ENCODE results near the gene DNM3.

Gene DNM3

GRCh38 chr1:171803045-171803444 lies 38.3 kb upstream of the DNM3 start:
- no peak overlapping the region for H3K9ac ChIP-seq (ENCODE audit: low read length)

GRCh38 chr1:171803461-171804022 lies 37.8 kb upstream of the DNM3 start:
- H3K9me3 ChIP-seq (ENCODE audit: insufficient read depth, low read length): no peaks in the 10 kb centered on the region
- H2AFZ ChIP-seq (ENCODE audit: low read depth, low read length, severe bottlenecking): no peak overlapping the region
- H3K4me2 ChIP-seq (ENCODE audit: low read depth, low read length, poor library complexity, severe bottlenecking): no peak overlapping the region
- no peak overlapping the region for H3K4me3 ChIP-seq (ENCODE audit: insufficient read depth, low read length, poor library complexity, severe bottlenecking)
- no peaks in the 10 kb centered on the region for H3K36me3 ChIP-seq (ENCODE audit: low read length)
- no peaks in the 10 kb centered on the region for H3K27me3 ChIP-seq (ENCODE audit: low read length)
- no peak for TF ChIP-seq EZH2phosphoT487 (conservative IDR thresholded peaks at IDR 0.05; ENCODE audit: low read length)
- no peak for TF ChIP-seq CTCF (IDR thresholded peaks at IDR 0.05; ENCODE audit: insufficient read depth, low read length, poor library complexity, severe bottlenecking)
- H3K9ac ChIP-seq (ENCODE audit: low read length): no peak overlapping the region
- H3K27ac ChIP-seq (ENCODE audit: low read depth, low read length): no peak overlapping the region
- no peaks in the 10 kb centered on the region for H3K79me2 ChIP-seq (ENCODE audit: insufficient read depth, low read length)
- no peaks in the 10 kb centered on the region for H4K20me1 ChIP-seq (ENCODE audit: low read depth, low read length)
- H3K9me2 ChIP-seq (replicated peaks; ENCODE audit: insufficient read depth, low read length): no peaks in the 10 kb centered on the region
- no peaks in the 10 kb centered on the region for H3F3A ChIP-seq (ENCODE audit: insufficient read depth)

More at GRCh38 chr1:171803045-171803444, 38.3 kb upstream of the DNM3 start:
- Histone ChIP-seq H3K27ac (ENCODE audit: low read depth, low read length) (no peak overlapping the region), H3K4me2 (ENCODE audit: low read depth, low read length, poor library complexity, severe bottlenecking) (no peak overlapping the region), H3K36me3 (ENCODE audit: low read length) (no peaks in the 10 kb centered on the region), H4K20me1 (ENCODE audit: low read depth, low read length) (no peaks in the 10 kb centered on the region), H3K27me3 (ENCODE audit: low read length) (no peaks in the 10 kb centered on the region), H3K9me2 (replicated peaks; ENCODE audit: insufficient read depth, low read length) (no peaks in the 10 kb centered on the region), H2AFZ (ENCODE audit: low read depth, low read length, severe bottlenecking) (no peak overlapping the region), H3K9me3 (ENCODE audit: insufficient read depth, low read length) (no peaks in the 10 kb centered on the region), H3K4me3 (ENCODE audit: insufficient read depth, low read length, poor library complexity, severe bottlenecking) (no peak overlapping the region), H3F3A (ENCODE audit: insufficient read depth) (no peaks in the 10 kb centered on the region), H3K79me2 (ENCODE audit: insufficient read depth, low read length) (no peaks in the 10 kb centered on the region)
- TF ChIP-seq EZH2phosphoT487 (conservative IDR thresholded peaks at IDR 0.05; ENCODE audit: low read length) (no peak), CTCF (IDR thresholded peaks at IDR 0.05; ENCODE audit: insufficient read depth, low read length, poor library complexity, severe bottlenecking) (no peak)

- Histone ChIP-seq H3K4me3 (ENCODE audit: insufficient read depth, low read length, poor library complexity, severe bottlenecking) (no peak overlapping the region), H3K27ac (ENCODE audit: low read depth, low read length) (no peak overlapping the region), H3F3A (ENCODE audit: insufficient read depth) (no peaks in the 10 kb centered on the region), H3K9me2 (replicated peaks; ENCODE audit: insufficient read depth, low read length) (no peaks in the 10 kb centered on the region), H3K79me2 (ENCODE audit: insufficient read depth, low read length) (no peaks in the 10 kb centered on the region), H3K9me3 (ENCODE audit: insufficient read depth, low read length) (no peaks in the 10 kb centered on the region), H4K20me1 (ENCODE audit: low read depth, low read length) (no peaks in the 10 kb centered on the region), H3K36me3 (ENCODE audit: low read length) (no peaks in the 10 kb centered on the region), H3K9ac (ENCODE audit: low read length) (no peak overlapping the region), H3K4me2 (ENCODE audit: low read depth, low read length, poor library complexity, severe bottlenecking) (no peak overlapping the region), H3K27me3 (ENCODE audit: low read length) (no peaks in the 10 kb centered on the region), H2AFZ (ENCODE audit: low read depth, low read length, severe bottlenecking) (no peak overlapping the region)
- TF ChIP-seq CTCF (IDR thresholded peaks at IDR 0.05; ENCODE audit: insufficient read depth, low read length, poor library complexity, severe bottlenecking): no peak
- no peak for TF ChIP-seq EZH2phosphoT487 (conservative IDR thresholded peaks at IDR 0.05; ENCODE audit: low read length)
Measured at GRCh38 chr1:171805395-171806115, 35.7 kb upstream of the DNM3 start.
